ENCODE data around the gene TRIM65. TPM values are rescaled to one million over a fixed set of nuclear protein-coding genes. Genes with fewer than 3 reads are reported as not detected.

TRIM65 gene
- total and polyA plus RNA-seq, 2 of the 13 experiments (the other 11 are each of a cell fraction or from before 2014, with no cell fraction given): 10.3 to 22.4 TPM

GRCh38 chr17:75892556-75893224 lies 4.1 kb downstream of the TRIM65 start:
- intact Hi-C loops (cut with micrococcal nuclease; ENCODE audit: unreplicated experiment): loop anchor here (5.0 kb wide), 1 partner anchor 35 kb away; the partner anchor contains the start of gene WBP2
- H3K27me3 ChIP-seq (ENCODE audit: control insufficient read depth in 1 of 2, insufficient read depth in 2 of 2, low read length in 2 of 2): no peaks in the 10 kb centered on the region
- FAIRE-seq: peak; percentile 44
- DNase-seq (ENCODE audit: low spot score): peak; percentile 77
- peak overlapping the region; percentile 64 for H3K27ac ChIP-seq (ENCODE audit: extremely low read length, insufficient read depth, low read length)
- BruUV-seq (replicated peaks): no TSS peak
- no peaks in the 10 kb centered on the region for H4K20me1 ChIP-seq (ENCODE audit: insufficient read depth, low read length)
- 8% methylated on average over 9 of the region's 16 CpGs for WGBS (ENCODE audit: low lambda C conversion rate)
- in situ Hi-C loops (cut with HindIII; ENCODE audit: extremely low pct_ligation_motif_present, low pct_unique_long_range_greater_than_20kb): no loop called here
- H3K4me3 ChIP-seq (replicated peaks in 1 of 3; ENCODE audit: insufficient read depth in 1 of 3, low read depth in 2 of 3, low read length in 3 of 3): peak overlapping the region; percentile 26 to 83 (median 51); a peak in 5 of 6 replicates
- peak overlapping the region; percentile 91 for H3K4me2 ChIP-seq (ENCODE audit: low read depth, low read length)
- peak; percentile 64 for ATAC-seq
- H2AFZ ChIP-seq (ENCODE audit: low read length): no peak overlapping the region
- H3K9ac ChIP-seq (ENCODE audit: insufficient read depth, low read depth, low read length): peak overlapping the region; percentile 71
- peaks cover 10% of the 10 kb centered on the region for H3K79me2 ChIP-seq (ENCODE audit: insufficient read depth, low read length)
- ChIA-PET CTCF (ENCODE audit: low intra/inter-chr PET ratio, low total read pairs) (interaction anchor here (1.5 kb wide), 1 partner anchor 16 kb away, joined by 4 read pairs; no protein-coding TSS in a partner anchor), POLR2A (interaction anchor here (0.6 to 12.9 kb wide), 16 partner anchors 8 to 492 kb away, joined by 3 to 423 read pairs (median 10); partner anchors contain the start of genes MRPL38, SPHK1, TRIM47 and UNC13D)
- peaks cover 0 to 1% of the 10 kb centered on the region in 2 experiments; a peak in 1 of 5 replicates for H3K36me3 ChIP-seq (replicated peaks in 1 of 2; ENCODE audit: control insufficient read depth in 1 of 2, insufficient read depth in 2 of 2, low read length in 2 of 2)
- no peaks in the 10 kb centered on the region for H3K9me3 ChIP-seq (ENCODE audit: low read length)
- H3K4me1 ChIP-seq (ENCODE audit: insufficient read depth, low read length): peaks cover 61% of the 10 kb centered on the region
- TF ChIP-seq CENPX (CRISPR knock-in tag; IDR thresholded peaks at IDR 0.05) (no peak), MIER3 (CRISPR knock-in tag; IDR thresholded peaks at IDR 0.05; ENCODE audit: borderline replicate concordance) (0 out of 2 replicates have a peak, but pooled peaks have one; percentile 9), POLR2AphosphoS2 (IDR thresholded peaks at IDR 0.05; ENCODE audit: low read depth, low read length) (no peak), RARA (CRISPR knock-in tag; IDR thresholded peaks at IDR 0.05) (no peak; the same call in 1 of the 2 replicates), TOPORS (CRISPR knock-in tag; IDR thresholded peaks at IDR 0.05) (no peak), MTA3 (CRISPR knock-in tag; IDR thresholded peaks at IDR 0.05) (no peak), HDAC2 (CRISPR knock-in tag; IDR thresholded peaks at IDR 0.05) (peak; percentile 47; the same call in 1 of the 2 replicates), ZNF564 (CRISPR knock-in tag; IDR thresholded peaks at IDR 0.05) (peak; percentile 96), ZNF275 (CRISPR knock-in tag; IDR thresholded peaks at IDR 0.05; ENCODE audit: borderline replicate concordance) (no peak; the same call in 1 of the 2 replicates), MLXIP (CRISPR knock-in tag; IDR thresholded peaks at IDR 0.05; ENCODE audit: borderline replicate concordance) (no peak), PITX1 (CRISPR knock-in tag; IDR thresholded peaks at IDR 0.05) (peak; percentile 37), JARID2 (CRISPR knock-in tag; IDR thresholded peaks at IDR 0.05; ENCODE audit: insufficient replicate concordance) (peak; percentile 78), POGZ (CRISPR knock-in tag; IDR thresholded peaks at IDR 0.05) (peak; percentile 34), TP53 (CRISPR knock-in tag; conservative IDR thresholded peaks at IDR 0.05) (peak; percentile 17; the same call in 1 of the 2 replicates), ZNF607 (CRISPR knock-in tag; IDR thresholded peaks at IDR 0.05; ENCODE audit: borderline replicate concordance) (no peak)
- TF ChIP-seq, protein P1, sequence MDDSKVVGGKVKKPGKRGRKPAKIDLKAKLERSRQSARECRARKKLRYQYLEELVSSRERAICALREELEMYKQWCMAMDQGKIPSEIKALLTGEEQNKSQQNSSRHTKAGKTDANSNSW (CRISPR knock-in tag; IDR thresholded peaks at IDR 0.05; ENCODE audit: borderline replicate concordance): no peak
- TF ChIP-seq, protein P2, sequence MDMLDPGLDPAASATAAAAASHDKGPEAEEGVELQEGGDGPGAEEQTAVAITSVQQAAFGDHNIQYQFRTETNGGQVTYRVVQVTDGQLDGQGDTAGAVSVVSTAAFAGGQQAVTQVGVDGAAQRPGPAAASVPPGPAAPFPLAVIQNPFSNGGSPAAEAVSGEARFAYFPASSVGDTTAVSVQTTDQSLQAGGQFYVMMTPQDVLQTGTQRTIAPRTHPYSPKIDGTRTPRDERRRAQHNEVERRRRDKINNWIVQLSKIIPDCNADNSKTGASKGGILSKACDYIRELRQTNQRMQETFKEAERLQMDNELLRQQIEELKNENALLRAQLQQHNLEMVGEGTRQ (IDR thresholded peaks at IDR 0.05; ENCODE audit: low read depth, low read length): no peak
- TF ChIP-seq, protein P2 (CRISPR knock-in tag; IDR thresholded peaks at IDR 0.05; ENCODE audit: borderline replicate concordance): no peak

Measured in HepG2 (cell line).